Measurements from ENCODE around the gene PPP1R2. TPM values are rescaled to one million over a fixed set of nuclear protein-coding genes. Genes with fewer than 3 reads are reported as not detected.
A peak's percentile ranks its signal among the peaks of the same experiment; 100 is the strongest.

Gene PPP1R2
- total and polyA plus RNA-seq, 2 donors from 2014 or later, result 34.0 to 49.0 TPM

DNA sequence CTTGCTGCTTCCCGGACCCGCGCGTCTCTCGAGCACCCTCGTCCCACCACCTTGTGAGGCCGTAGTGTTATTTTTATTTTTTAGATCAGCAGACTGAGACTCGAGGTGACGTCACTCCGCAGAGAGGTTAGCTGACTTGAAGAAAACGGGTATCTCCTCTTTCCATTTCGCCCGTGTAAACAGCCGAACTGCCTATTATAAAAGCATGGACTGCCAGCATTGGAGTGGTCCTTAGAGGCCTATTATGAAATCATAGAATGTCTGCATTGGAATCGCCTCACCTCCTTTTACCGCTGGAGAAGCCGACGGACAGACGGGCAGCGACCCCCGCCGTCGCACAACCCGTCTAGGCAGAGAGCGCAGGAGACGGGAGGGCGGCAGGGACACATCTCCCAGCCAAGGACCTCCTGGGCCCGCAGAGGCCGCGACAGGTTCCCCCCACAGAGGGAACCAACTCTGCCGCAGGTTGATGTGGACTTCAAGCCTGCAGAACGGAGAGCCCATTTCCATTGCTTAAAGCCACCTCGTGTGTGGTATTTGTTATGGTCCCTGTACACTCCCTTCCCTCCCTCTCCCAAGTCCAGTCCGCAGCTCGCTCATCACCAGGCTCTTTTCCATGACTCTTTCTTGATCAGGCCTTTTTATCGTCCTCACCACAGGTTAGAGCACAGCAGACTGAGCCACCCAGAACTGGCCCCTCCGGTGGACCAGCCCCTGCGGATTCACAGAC, 540 bp upstream of the PPP1R2 start:
- intact Hi-C loops (cut with DNase I), result no loop called here
- TF ChIP-seq CTCF (IDR thresholded peaks at IDR 0.05; ENCODE audit: borderline replicate concordance, extremely low read depth, insufficient read depth), result no peak
- H3K9ac ChIP-seq (ENCODE audit: low read length in 3 of 3), result peak overlapping the region; percentile 64 to 83 (median 71)
- peak overlapping the region in 1 of 2 donors; percentile 85 for H3K27ac ChIP-seq (ENCODE audit: low read depth in 2 of 2, low read length in 2 of 2)
- peaks cover 0 to 12% (median 11%) of the 10 kb centered on the region in 3 donors for H3K4me1 ChIP-seq (ENCODE audit: control insufficient read depth in 2 of 3, insufficient read depth in 2 of 3, low read depth in 1 of 3, low read length in 3 of 3)
- DNase-seq (peak in 4 of 5 donors; percentile 55 to 80 (median 62)), FAIRE-seq (no peak)
- no peaks in the 10 kb centered on the region for H3K36me3 ChIP-seq (ENCODE audit: control insufficient read depth in 2 of 3, insufficient read depth in 3 of 3, low read length in 3 of 3)
- no peaks in the 10 kb centered on the region for H3K27me3 ChIP-seq (ENCODE audit: control insufficient read depth, insufficient read depth, low read length)
- H3K9me3 ChIP-seq (ENCODE audit: control insufficient read depth in 2 of 3, insufficient read depth in 1 of 3, low read length in 3 of 3), result no peaks in the 10 kb centered on the region
- peak overlapping the region; percentile 76 to 95 (median 90) for H3K4me3 ChIP-seq (ENCODE audit: low read length in 3 of 3)

- peak in 2 of 5 donors; percentile 20 to 59 for DNase-seq
- no peak for TF ChIP-seq CTCF (IDR thresholded peaks at IDR 0.05; ENCODE audit: borderline replicate concordance, extremely low read depth, insufficient read depth)
- FAIRE-seq, result no peak
- Histone ChIP-seq H3K9ac (ENCODE audit: low read length in 3 of 3) (peak overlapping the region; percentile 44 to 88 (median 70)), H3K4me3 (ENCODE audit: low read length in 3 of 3) (peak overlapping the region; percentile 85 to 90 (median 85)), H3K4me1 (ENCODE audit: control insufficient read depth in 2 of 3, insufficient read depth in 2 of 3, low read depth in 1 of 3, low read length in 3 of 3) (peaks cover 0 to 15% (median 8%) of the 10 kb centered on the region in 3 donors), H3K36me3 (ENCODE audit: control insufficient read depth in 2 of 3, insufficient read depth in 3 of 3, low read length in 3 of 3) (no peaks in the 10 kb centered on the region), H3K27ac (ENCODE audit: low read depth in 2 of 2, low read length in 2 of 2) (peak overlapping the region; percentile 85), H3K27me3 (ENCODE audit: control insufficient read depth, insufficient read depth, low read length) (no peaks in the 10 kb centered on the region), H3K9me3 (ENCODE audit: control insufficient read depth in 2 of 3, insufficient read depth in 1 of 3, low read length in 3 of 3) (no peaks in the 10 kb centered on the region)
- intact Hi-C loops (cut with DNase I), result no loop called here
Observed at GRCh38 chr3:195542316-195542697, 818 bp downstream of the PPP1R2 start.

GRCh38 chr3:195540511-195540910, 2.6 kb downstream of the PPP1R2 start:
- Histone ChIP-seq H3K9me3 (ENCODE audit: control insufficient read depth in 2 of 3, insufficient read depth in 1 of 3, low read length in 3 of 3) (no peaks in the 10 kb centered on the region), H3K27ac (ENCODE audit: low read depth in 2 of 2, low read length in 2 of 2) (no peak overlapping the region), H3K27me3 (ENCODE audit: control insufficient read depth, insufficient read depth, low read length) (no peaks in the 10 kb centered on the region), H3K4me3 (ENCODE audit: low read length in 3 of 3) (peak overlapping the region in 1 of 3 donors; percentile 39), H3K36me3 (ENCODE audit: control insufficient read depth in 2 of 3, insufficient read depth in 3 of 3, low read length in 3 of 3) (no peaks in the 10 kb centered on the region), H3K4me1 (ENCODE audit: control insufficient read depth in 2 of 3, insufficient read depth in 2 of 3, low read depth in 1 of 3, low read length in 3 of 3) (peaks cover 0 to 15% (median 8%) of the 10 kb centered on the region in 3 donors), H3K9ac (ENCODE audit: low read length in 3 of 3) (no peak overlapping the region)
- FAIRE-seq, result no peak
- TF ChIP-seq CTCF (IDR thresholded peaks at IDR 0.05; ENCODE audit: borderline replicate concordance, extremely low read depth, insufficient read depth), result no peak
- intact Hi-C loops (cut with DNase I), result no loop called here
- DNase-seq, result no peak
